GM20431 (cell line): ENCODE results near the gene MFN1.

Experiments
- in situ Hi-C: fragments of 300-500 bp; cut with MseI, MboI; formaldehyde crosslinking; loops from one replicate; pipeline ENCODE4 v1.15.0; 2020; ENCODE audit warnings: low sequenced_read_pairs; ENCODE audit not compliant: unreplicated experiment

The MFN1 gene

GRCh38 chr3:179421500-179421899 lies 74.0 kb downstream of the MFN1 start:
- in situ Hi-C loops = no loop called here

- in situ Hi-C loops = no loop called here
Observed at GRCh38 chr3:179425075-179425474, 77.6 kb downstream of the MFN1 start.

GRCh38 chr3:179428876-179429548 lies 81.5 kb downstream of the MFN1 start:
- in situ Hi-C loops = no loop called here

- in situ Hi-C loops = no loop called here
Observed at GRCh38 chr3:179430277-179430870, 82.9 kb downstream of the MFN1 start.

GRCh38 chr3:179432021-179432420 lies 84.5 kb downstream of the MFN1 start:
- in situ Hi-C loops = no loop called here

- in situ Hi-C loops = no loop called here
Observed at GRCh38 chr3:179432451-179432850, 84.9 kb downstream of the MFN1 start.

- in situ Hi-C loops = no loop called here
Observed at GRCh38 chr3:179436517-179436916, 89.0 kb downstream of the MFN1 start.

GRCh38 chr3:179438841-179439240 lies 91.3 kb downstream of the MFN1 start:
- in situ Hi-C loops = no loop called here
